Activated CD8-positive, alpha-beta memory T cell treated with anti-CD3 and anti-CD28 coated beads, Interleukin-2, amount 50 U/mL, for 1 hour (primary cell): ENCODE data around the gene OR5H1.
"Not testable (repeated sequence)": the region's sequence is repeated elsewhere in the genome, so short reads cannot be mapped to it uniquely, and the experiment has no call there.

Experiments used
- DNase-seq: peaks from one replicate; pipeline ENCODE4 v3.0.0-alpha.2; 2020; ENCODE audit errors: extremely low read depth

The OR5H1 gene

DNA sequence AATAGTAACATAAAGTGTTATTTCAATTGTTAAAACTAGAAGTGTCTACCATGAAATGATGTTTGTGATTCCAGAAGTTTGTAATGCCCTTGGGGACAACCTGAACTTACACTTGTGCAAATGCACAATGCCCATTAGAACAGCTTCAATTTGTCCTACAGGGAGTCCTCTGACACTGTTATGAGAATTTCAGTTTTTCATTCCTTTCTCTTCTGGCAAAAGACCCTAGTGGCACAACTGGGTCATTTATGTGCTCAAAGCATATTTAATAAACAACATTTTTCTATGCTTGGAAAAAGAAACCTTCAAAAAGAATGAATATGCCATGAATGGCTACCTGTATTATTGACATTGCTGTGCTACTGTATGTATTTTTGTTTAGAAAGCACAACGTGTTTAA is at the start of gene OR5H1:
OR5H1 (plus strand) TSS at position 301 of the 400 bp plus-strand sequence. CDS start 1,977 bp downstream, outside the sequence.
- no peak for DNase-seq

GRCh38 chr3:98086873-98087272 is 43.6 kb upstream of the OR5H1 start, which contains the start of gene OR5AC2:
OR5AC2 (plus strand) TSS chr3:98087173; CDS start chr3:98087173, 0 bp downstream.
- DNase-seq = no peak

- no peak for DNase-seq
Observed at GRCh38 chr3:98095882-98096281, 34.6 kb upstream of the OR5H1 start.

DNA sequence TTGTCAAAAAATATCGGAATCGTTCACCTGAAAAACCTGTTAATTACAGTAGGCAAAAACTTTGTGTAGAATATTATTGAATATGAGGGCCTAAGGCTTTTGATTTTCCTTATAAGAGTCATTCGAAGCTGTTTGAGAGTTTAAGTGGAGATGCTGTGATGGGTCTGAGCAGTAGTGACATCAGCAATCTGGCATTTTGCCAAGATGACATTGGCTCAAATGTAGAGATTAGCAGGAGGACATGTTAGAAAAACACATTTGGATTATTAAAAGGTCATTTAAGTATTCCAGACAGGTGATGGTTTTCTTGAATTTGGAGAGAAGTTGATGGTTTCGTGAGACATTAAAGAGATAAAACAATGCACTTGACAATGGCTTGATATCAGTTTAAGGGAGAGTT is 30.7 kb upstream of the OR5H1 start:
- DNase-seq = no peak

DNA sequence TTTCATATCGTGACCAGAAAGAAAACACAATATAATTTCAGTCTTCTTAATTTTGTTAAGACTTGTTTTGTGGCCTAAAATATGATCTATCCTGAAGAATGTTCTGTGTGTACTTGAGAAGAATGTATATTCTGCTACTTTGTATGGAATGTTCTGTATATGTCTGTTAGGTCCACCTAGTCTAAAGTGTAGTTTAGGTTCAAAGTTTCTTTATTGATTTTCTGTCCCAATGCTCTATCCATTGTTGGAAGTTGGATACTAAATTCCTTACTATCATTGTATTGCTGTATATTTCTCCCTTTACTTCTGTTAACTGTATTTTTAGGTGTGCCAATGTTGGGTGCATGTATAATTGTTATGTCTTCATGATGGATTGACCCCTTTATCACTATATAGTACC is 22.4 kb upstream of the OR5H1 start:
- DNase-seq = no peak

GRCh38 chr3:98109807-98110549 is 20.5 kb upstream of the OR5H1 start:
- DNase-seq = no peak

DNA sequence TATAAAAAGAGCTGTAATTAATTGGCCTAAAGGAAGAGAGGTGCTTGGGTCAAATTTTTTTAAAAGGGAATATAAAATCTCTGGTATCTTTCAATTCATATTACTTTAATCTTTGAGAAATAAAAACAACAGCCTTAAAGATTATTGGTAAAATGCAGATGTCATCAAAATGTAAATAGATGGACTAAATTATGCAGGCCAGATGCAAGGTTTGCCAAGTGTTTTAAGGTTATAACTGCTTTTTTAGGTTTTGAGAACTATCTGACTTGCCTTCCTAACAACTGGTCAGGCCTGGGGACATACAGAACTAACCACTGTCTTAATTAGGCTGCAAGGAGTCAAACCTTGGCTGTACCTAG is 20.0 kb upstream of the OR5H1 start:
- DNase-seq = no peak

DNA sequence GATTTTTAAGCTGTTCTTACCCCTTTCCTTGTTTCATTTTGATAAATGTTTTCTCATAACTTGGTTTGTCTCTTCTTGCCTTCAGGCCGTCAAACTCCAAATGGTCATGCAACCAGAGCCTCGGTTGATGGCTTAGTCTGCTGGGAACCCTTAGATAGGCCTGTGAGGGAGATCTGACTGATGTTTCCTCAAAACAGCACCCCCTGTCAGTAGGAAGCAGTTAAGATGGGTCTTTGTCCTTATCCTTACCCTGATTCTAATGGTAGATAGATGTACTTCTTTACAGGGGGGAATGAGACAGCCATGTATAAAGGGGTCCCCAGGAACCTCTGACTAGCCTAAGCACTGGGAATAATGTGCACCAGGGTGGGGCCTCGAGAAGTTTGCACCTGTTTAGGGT is 16.3 kb upstream of the OR5H1 start:
- DNase-seq = no peak

DNA sequence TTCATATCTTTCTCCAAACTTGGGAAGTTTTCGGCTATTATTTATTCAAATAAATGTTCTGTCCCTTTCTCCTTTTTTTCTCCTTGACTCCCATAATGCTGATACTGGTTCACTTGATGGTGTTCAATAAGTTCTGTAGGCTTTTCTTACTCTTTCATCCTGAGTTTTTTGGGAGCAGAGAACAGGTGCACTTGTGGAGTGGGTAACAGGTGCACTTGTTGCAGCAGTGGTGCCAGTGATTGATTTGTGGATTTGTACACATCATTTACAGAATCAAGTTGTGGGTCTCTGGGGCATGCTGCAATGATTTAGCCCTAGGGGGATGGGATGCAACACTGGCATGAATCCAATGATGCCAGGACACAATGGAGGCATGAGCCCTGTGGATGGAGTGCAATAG is 14.8 kb upstream of the OR5H1 start:
- no peak for DNase-seq

GRCh38 chr3:98136631-98137030 is 6.1 kb downstream of the OR5H1 start:
- DNase-seq = no peak

DNA sequence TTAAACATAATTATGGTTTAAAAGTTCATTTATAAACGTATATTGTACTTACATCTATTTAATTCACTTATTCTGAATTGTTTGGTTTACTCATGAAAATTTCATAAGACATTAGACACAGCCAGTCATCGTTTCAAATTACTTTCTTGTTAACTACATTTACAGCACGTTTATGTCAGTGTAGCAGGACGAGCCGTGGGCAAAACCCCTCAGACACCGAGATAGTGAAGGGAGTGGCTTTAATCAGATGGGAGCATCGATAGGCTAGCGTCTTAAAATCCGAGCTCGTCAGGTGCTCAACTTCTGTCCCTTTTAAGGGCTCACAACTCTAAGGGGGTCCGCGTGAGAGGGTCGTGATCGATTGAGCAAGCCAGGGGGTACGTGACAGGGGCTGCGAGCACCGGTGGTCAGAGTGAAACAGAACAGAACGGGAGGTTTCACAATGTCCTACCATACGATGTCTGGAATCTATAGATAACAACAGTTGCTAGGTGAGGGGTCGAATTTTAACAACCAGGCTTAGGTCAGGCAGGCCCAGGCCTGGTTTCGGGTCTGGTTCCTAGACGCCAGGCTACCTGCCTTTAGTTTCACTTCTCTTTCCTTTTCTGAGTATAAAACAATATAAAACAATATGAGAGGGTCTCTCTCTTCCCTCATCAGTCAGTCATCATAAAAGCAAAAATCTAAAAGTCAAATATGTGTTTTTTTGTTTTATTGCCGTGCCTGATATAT is 7.5 kb downstream of the OR5H1 start:
- not testable (repeated sequence) for DNase-seq

DNA sequence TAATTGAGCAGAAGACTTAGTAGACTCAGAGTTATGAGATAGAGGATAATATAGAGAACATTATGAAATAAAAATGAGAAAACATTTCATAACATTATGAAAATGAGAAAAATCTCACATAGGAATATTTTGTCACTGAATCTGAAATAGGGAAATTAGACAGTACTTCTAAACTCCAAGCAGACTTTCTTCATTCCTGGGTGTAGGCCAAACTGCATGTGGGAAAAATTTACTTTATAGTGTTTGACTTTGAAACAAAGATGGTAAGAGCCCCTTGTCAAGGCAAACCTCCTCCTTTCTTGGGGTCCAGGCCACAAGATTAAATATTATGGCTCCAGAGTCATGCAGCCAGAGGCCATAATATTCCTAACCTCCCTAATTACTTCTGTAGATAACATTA is 10.0 kb downstream of the OR5H1 start:
- DNase-seq = no peak

GRCh38 chr3:98147179-98147578 is 16.7 kb downstream of the OR5H1 start, which contains the start of gene OR5H14:
OR5H14 (plus strand) TSS chr3:98147479; CDS start chr3:98149386, 1,907 bp downstream.
- no peak for DNase-seq

- DNase-seq = no peak
Observed at GRCh38 chr3:98148751-98149150, 18.2 kb downstream of the OR5H1 start.

DNA sequence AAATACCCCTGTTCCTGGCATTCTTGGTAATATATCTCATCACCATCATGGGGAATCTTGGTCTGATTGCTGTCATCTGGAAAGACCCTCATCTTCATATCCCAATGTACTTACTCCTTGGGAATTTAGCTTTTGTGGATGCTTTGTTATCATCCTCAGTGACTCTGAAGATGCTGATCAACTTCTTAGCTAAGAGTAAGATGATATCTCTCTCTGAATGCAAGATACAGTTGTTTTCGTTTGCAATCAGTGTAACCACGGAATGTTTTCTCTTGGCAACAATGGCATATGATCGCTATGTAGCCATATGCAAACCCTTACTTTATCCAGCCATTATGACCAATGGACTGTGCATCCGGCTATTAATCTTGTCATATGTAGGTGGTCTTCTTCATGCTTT is 18.9 kb downstream of the OR5H1 start:
- not testable (repeated sequence) for DNase-seq

GRCh38 chr3:98151241-98151640 is 20.7 kb downstream of the OR5H1 start:
- DNase-seq = no peak

- DNase-seq = no peak
Observed at GRCh38 chr3:98166396-98166795, 35.9 kb downstream of the OR5H1 start, which contains the start of gene OR5H15. OR5H15 (plus strand) TSS chr3:98166696; CDS start chr3:98168700, 2,004 bp downstream.

DNA sequence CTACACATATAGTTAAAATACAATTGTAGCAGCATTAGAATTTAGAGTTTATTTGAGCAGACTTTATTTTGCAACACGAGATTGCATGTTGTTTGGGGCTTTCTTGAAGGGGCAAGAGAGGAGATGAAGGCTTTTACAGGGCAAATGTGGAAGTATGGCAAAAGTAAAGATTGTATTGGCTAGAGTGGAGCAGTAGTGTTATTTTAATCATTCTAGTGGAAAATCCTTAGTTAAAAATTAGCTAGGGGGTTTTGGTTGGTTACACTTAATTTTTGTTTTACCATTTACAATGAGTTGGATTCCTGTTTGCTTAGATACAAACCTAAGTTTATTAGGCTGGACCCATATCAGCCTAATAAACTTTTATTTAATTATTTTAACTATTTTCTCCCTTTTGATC is 40.5 kb downstream of the OR5H1 start:
- DNase-seq = no peak

GRCh38 chr3:98172621-98173020 is 42.1 kb downstream of the OR5H1 start:
- no peak for DNase-seq

GRCh38 chr3:98180319-98180890 is 49.9 kb downstream of the OR5H1 start:
- DNase-seq = no peak

- no peak for DNase-seq
Observed at GRCh38 chr3:98182196-98182595, 51.7 kb downstream of the OR5H1 start.

- no peak for DNase-seq
Observed at GRCh38 chr3:98185180-98185579, 54.7 kb downstream of the OR5H1 start.
